Adrenal gland (tissue), 12 donors: Measurements from ENCODE around the gene ANK2. TPM values are rescaled to one million over a fixed set of nuclear protein-coding genes. Genes with fewer than 3 reads are reported as not detected.

Source experiments
- DNase-seq, 7 donors: peaks; one replicate each; pipeline ENCODE4 v3.0.0-alpha.2; 2019 to 2020
- H3K27ac ChIP-seq, 5 donors: fragments of 200-600 bp; sonication (generic) in 4 of 5; 1 replicate in 3 of 5; 2 replicates in 2 of 5; pipeline versions ENCODE4 v1.5.1 to v1.8.0; 2016 to 2020; ENCODE audit warnings: mild to moderate bottlenecking in 1 of 5
- H3K27me3 ChIP-seq: fragments of 200-600 bp; 2 replicates; pipeline ENCODE4 v1.8.0; 2021
- H3K36me3 ChIP-seq, 2 donors: fragments of 200-600 bp; replicated peaks in 1 of 2; 1 replicate in 1 of 2; 2 replicates in 1 of 2; pipeline versions ENCODE4 v1.5.1 to v1.8.0; 2018 to 2022
- H3K4me1 ChIP-seq, 2 donors: fragments of 200-600 bp; replicated peaks in 1 of 2; 1 replicate in 1 of 2; 2 replicates in 1 of 2; pipeline versions ENCODE4 v1.5.1 to v1.8.0; 2018 to 2021
- H3K4me3 ChIP-seq, 4 donors: fragments of 200-600 bp; sonication (generic) in 3 of 4; one replicate each; pipeline ENCODE4 v1.5.1; 2016 to 2018
- H3K9me3 ChIP-seq, 3 donors: fragments of 200-600 bp; sonication (generic) in 1 of 3; replicated peaks in 1 of 3; 1 replicate in 2 of 3; 2 replicates in 1 of 3; pipeline versions ENCODE4 v1.5.1 to v1.8.0; 2016 to 2021
- POLR2A ChIP-seq, 2 donors: fragments of 450-650 bp; IDR thresholded peaks; one replicate each; pipeline ENCODE4 v1.6.1; 2017; ENCODE audit warnings: antibody characterized with exemption in 2 of 2, mild to moderate bottlenecking in 2 of 2, moderate library complexity in 1 of 2
- WGBS, 4 donors: extraction: QIAGEN DNeasy Blood & Tissue Kit in 2 of 4; methylation state at CpG; one replicate each; pipeline versions ENCODE4 v1.1.5 to v1.1.7; 2013 to 2017; 5-methylcytosine and 5-hydroxymethylcytosine counted together
- intact Hi-C, 2 donors: fragments of 100-400 bp; cut with DNase I; formaldehyde crosslinking; loops; one replicate each; pipeline versions ENCODE4 v1.14.1 to v1.15.0; 2022 to 2023
- polyA plus RNA-seq, 3 donors: library from polyadenylated mRNA; stranded (reverse); fragments of 200-250 nt in 2 of 3; fragments of 350-450 nt in 1 of 3; fragmentation: Illumina TruSeq in 1 of 3; extraction: RNeasy Lipid Tissue Mini Kit (QIAGEN cat#74804) in 1 of 3; gene quantifications; one replicate each; pipeline ENCODE4 v1.2.3, GENCODE V29; 2013 to 2014
- total RNA-seq, 9 donors: library from RNA; depleted of rRNA in 4 of 9; stranded (reverse); fragments of >200 nt in 4 of 9; fragments of 120-200 nt in 1 of 9; fragmentation: NEBNext Ultra II Directional in 1 of 9; extraction: Animal tissue kit (Norgen Biotek cat#: 25700) in 1 of 9; gene quantifications; one replicate each; pipeline versions ENCODE4 v1.1.0 to v1.2.4, GENCODE V29; 2013 to 2023
- TF ChIP-seq, protein P1 (sequence below), 6 experiments: fragments of 450-650 bp in 4 of 6; fragments of 200-600 bp in 2 of 6; sonication (generic) in 1 of 6; IDR thresholded peaks; 1 replicate in 5 of 6; 2 replicates in 1 of 6; pipeline versions ENCODE4 v1.5.1 to v1.8.0; 2016 to 2021; ENCODE audit warnings: antibody characterized with exemption in 6 of 6, mild to moderate bottlenecking in 2 of 6, moderate library complexity in 1 of 6
- donor health status: healthy with polysubstance abuse.
- donor health status: Bipolar disorder and iron deficiency.
- donor health status: DM: yes; HTN: yes; CAD: no.
- donor health status: DM: no; HTN: no; CAD: no.
- donor health status: DM: no; HTN: no; CAD: no.
- donor health status: DM: yes; HTN: yes; CAD: no.

ANK2 gene
- total and polyA plus RNA-seq, 12 donors: 6.5 to 229 (median 56.1) TPM

DNA sequence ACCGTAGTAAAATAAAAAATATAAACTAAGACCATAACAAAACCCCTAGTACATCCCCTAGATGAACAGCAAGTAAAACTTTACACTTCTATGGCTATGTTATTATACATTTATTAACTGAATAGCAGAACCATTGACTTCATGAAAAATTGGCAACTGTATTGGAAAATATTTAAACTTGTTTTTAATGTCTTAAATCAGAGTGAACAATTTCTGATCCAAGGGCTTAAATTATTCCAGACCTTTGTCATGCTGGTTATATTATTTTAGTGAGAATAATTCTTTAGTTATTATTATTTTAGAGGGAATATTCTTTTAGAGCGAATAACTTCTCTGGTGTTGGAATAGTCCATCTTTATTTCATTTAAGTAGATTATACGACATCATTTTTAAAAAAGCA, 265.0 kb downstream of the ANK2 start:
- TF ChIP-seq POLR2A (IDR thresholded peaks at IDR 0.05): no peak
- TF ChIP-seq, protein P1, sequence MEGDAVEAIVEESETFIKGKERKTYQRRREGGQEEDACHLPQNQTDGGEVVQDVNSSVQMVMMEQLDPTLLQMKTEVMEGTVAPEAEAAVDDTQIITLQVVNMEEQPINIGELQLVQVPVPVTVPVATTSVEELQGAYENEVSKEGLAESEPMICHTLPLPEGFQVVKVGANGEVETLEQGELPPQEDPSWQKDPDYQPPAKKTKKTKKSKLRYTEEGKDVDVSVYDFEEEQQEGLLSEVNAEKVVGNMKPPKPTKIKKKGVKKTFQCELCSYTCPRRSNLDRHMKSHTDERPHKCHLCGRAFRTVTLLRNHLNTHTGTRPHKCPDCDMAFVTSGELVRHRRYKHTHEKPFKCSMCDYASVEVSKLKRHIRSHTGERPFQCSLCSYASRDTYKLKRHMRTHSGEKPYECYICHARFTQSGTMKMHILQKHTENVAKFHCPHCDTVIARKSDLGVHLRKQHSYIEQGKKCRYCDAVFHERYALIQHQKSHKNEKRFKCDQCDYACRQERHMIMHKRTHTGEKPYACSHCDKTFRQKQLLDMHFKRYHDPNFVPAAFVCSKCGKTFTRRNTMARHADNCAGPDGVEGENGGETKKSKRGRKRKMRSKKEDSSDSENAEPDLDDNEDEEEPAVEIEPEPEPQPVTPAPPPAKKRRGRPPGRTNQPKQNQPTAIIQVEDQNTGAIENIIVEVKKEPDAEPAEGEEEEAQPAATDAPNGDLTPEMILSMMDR (IDR thresholded peaks at IDR 0.05): no peak
- Histone ChIP-seq H3K27ac (no peak overlapping the region), H3K36me3 (peaks cover 0 to 7% of the 10 kb centered on the region in 2 donors), H3K27me3 (no peaks in the 10 kb centered on the region), H3K4me3 (no peak overlapping the region), H3K4me1 (no peaks in the 10 kb centered on the region), H3K9me3 (no peaks in the 10 kb centered on the region)
- 84 to 97% (median 94%) methylated on average over 3 of the region's 3 CpGs for WGBS, 4 donors
- intact Hi-C loops: no loop called here
- DNase-seq: no peak

DNA sequence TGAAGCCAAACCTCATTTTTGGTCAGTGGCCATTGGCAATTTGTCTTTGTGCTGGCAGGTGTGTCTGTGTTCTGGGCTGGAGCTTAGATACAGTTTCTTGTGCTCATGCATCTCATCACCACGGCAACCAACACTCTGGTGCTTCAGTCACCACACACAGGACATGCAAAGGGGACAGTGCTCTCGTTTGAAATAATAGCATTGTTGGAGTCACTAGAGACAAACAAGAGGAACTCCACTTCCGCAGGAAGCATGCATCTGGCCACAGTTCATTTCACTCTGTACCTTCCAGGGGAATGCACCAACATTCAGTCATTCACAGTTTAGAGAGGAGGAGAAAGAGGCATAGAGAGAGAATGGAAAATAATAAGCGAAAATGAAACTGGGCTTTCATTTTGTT, 267.4 kb downstream of the ANK2 start:
- no peaks in the 10 kb centered on the region for H3K4me1 ChIP-seq
- WGBS, 4 donors: 56 to 79% (median 71%) methylated on average over 4 of the region's 4 CpGs
- intact Hi-C loops: no loop called here
- H3K27ac ChIP-seq: no peak overlapping the region
- peaks cover 0 to 7% of the 10 kb centered on the region in 2 donors for H3K36me3 ChIP-seq
- no peaks in the 10 kb centered on the region for H3K27me3 ChIP-seq
- no peak overlapping the region for H3K4me3 ChIP-seq
- TF ChIP-seq POLR2A (IDR thresholded peaks at IDR 0.05): no peak
- TF ChIP-seq, protein P1 (IDR thresholded peaks at IDR 0.05): no peak
- H3K9me3 ChIP-seq: no peaks in the 10 kb centered on the region
- peak in 1 of 7 donors; percentile 56 for DNase-seq

DNA sequence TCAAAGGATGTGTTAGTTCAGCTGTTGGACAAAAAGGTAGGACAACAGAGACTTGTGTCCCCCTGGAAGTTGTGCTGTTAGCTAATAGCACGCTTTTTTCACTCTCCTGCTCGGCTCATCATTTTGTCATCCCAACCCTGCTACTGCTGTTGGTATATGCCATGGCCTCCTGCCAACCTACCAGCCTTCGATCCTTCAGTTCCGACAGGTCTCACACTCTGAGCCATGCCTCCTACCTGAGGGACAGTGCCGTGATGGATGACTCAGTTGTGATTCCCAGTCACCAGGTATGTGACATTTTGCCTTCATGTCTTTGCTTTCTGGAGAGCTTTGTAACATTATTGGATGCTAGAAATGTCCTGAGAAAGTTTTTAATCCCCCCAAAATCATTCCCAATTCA, 268.1 kb downstream of the ANK2 start:
- no peak for TF ChIP-seq POLR2A (IDR thresholded peaks at IDR 0.05)
- TF ChIP-seq, protein P1 (IDR thresholded peaks at IDR 0.05): no peak
- Histone ChIP-seq H3K27me3 (no peaks in the 10 kb centered on the region), H3K27ac (no peak overlapping the region), H3K4me1 (no peaks in the 10 kb centered on the region), H3K4me3 (no peak overlapping the region), H3K9me3 (no peaks in the 10 kb centered on the region), H3K36me3 (peaks cover 0 to 7% of the 10 kb centered on the region in 2 donors)
- intact Hi-C loops: no loop called here
- no peak for DNase-seq
- WGBS, 4 donors: 82 to 97% (median 93%) methylated on average over 5 of the region's 5 CpGs

DNA sequence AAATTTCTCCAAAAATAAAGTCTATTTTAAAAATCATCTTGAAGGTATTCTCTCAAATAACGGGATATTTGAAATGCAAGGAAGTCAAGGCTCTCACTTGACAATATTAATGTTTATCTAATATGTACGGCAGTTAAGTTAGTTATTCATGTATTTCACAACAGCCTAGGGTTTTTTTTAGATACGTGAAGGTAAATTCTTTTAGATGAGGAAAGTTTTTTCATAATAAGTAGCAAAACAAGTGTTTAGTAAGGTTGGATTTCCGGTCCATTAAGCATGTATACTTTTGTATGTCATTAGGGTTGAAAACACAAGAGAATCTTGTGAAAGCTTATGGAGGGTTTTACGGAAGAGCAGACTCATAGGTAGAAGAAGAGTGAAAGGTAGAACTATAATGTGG, 273.3 kb downstream of the ANK2 start:
- Histone ChIP-seq H3K4me1 (no peaks in the 10 kb centered on the region), H3K27ac (no peak overlapping the region), H3K36me3 (peaks cover 0 to 7% of the 10 kb centered on the region in 2 donors), H3K4me3 (no peak overlapping the region), H3K9me3 (no peaks in the 10 kb centered on the region), H3K27me3 (no peaks in the 10 kb centered on the region)
- DNase-seq: no peak
- TF ChIP-seq POLR2A (IDR thresholded peaks at IDR 0.05): no peak
- TF ChIP-seq, protein P1 (IDR thresholded peaks at IDR 0.05): no peak
- WGBS, 4 donors: 84 to 93% (median 91%) methylated on average over 5 of the region's 5 CpGs
- intact Hi-C loops: no loop called here
